ENCODE measurements around the gene PON2. TPM values are rescaled to one million over a fixed set of nuclear protein-coding genes. Genes with fewer than 3 reads are reported as not detected.
"Not testable (repeated sequence)": the region's sequence is repeated elsewhere in the genome, so short reads cannot be mapped to it uniquely, and the experiment has no call there.

The PON2 gene
- total RNA-seq, 1 experiment from 2014 or later = 21.4 TPM

- TF ChIP-seq IRF2 (CRISPR knock-in tag; IDR thresholded peaks at IDR 0.05; ENCODE audit: borderline replicate concordance, low read depth) (no peak), TCF7 (CRISPR knock-in tag; IDR thresholded peaks at IDR 0.05; ENCODE audit: low read depth) (no peak)
Observed at GRCh38 chr7:95469187-95469586, 34.4 kb upstream of the PON2 start (continued).

- CTCF ChIA-PET = no interaction called here
- ATAC-seq (no peak), DNase-seq (ENCODE audit: low spot score) (no peak)
- Mint-ChIP-seq H3K36me3 (no peaks in the 10 kb centered on the region), H3K27ac (no peak overlapping the region; the same call in 1 of the 2 replicates), H3K9me3 (no peaks in the 10 kb centered on the region), H3K4me1 (peaks cover 38% of the 10 kb centered on the region), H3K4me3 (no peak overlapping the region), H3K27me3 (ENCODE audit: low read depth) (no peaks in the 10 kb centered on the region)
- POLR2A ChIA-PET = no interaction called here
- TF ChIP-seq USF2 (CRISPR knock-in tag; IDR thresholded peaks at IDR 0.05) = no peak
- TF ChIP-seq NFATC4 (CRISPR knock-in tag; IDR thresholded peaks at IDR 0.05) = no peak
- no peak for TF ChIP-seq HMGXB4 (CRISPR knock-in tag; IDR thresholded peaks at IDR 0.05)
- TF ChIP-seq CREB1 (CRISPR knock-in tag; IDR thresholded peaks at IDR 0.05) = no peak
- no peak for TF ChIP-seq NR1H2 (CRISPR knock-in tag; IDR thresholded peaks at IDR 0.05)
- no peak for TF ChIP-seq ZNF671 (CRISPR knock-in tag; IDR thresholded peaks at IDR 0.05)
- TF ChIP-seq ZBTB43 (CRISPR knock-in tag; IDR thresholded peaks at IDR 0.05) = no peak
- no peak for TF ChIP-seq ZSCAN18 (CRISPR knock-in tag; IDR thresholded peaks at IDR 0.05)
- TF ChIP-seq ZNF263 (CRISPR knock-in tag; IDR thresholded peaks at IDR 0.05; ENCODE audit: low read depth) = no peak
- no peak for TF ChIP-seq SOX15 (CRISPR knock-in tag; IDR thresholded peaks at IDR 0.05)
- TF ChIP-seq MAX (CRISPR knock-in tag; IDR thresholded peaks at IDR 0.05) = no peak
- TF ChIP-seq ZNF232 (CRISPR knock-in tag; IDR thresholded peaks at IDR 0.05) = no peak
- TF ChIP-seq MLX (CRISPR knock-in tag; IDR thresholded peaks at IDR 0.05) = no peak
- no peak for TF ChIP-seq CBFB (CRISPR knock-in tag; IDR thresholded peaks at IDR 0.05; ENCODE audit: low read depth)
Observed at GRCh38 chr7:95467912-95468607, 33.2 kb upstream of the PON2 start.

- POLR2A ChIA-PET; H3K27ac Mint-ChIP-seq; H3K27me3 Mint-ChIP-seq (ENCODE audit: low read depth); DNase-seq (ENCODE audit: low spot score); H3K4me1 Mint-ChIP-seq; ATAC-seq; H3K4me3 Mint-ChIP-seq; CTCF ChIA-PET: not testable (repeated sequence)
- Mint-ChIP-seq H3K9me3 (peaks cover 57% of the 10 kb centered on the region), H3K36me3 (peaks cover 35% of the 10 kb centered on the region)
Observed at GRCh38 chr7:95460653-95461052, 25.8 kb upstream of the PON2 start.
